HL-60 (cell line): Measurements from ENCODE around the gene PLXNA2.

Experiments
- DNase-seq, 2 experiments: peaks; one replicate each; pipeline ENCODE4 v3.0.0-alpha.2; 2010 to 2020; ENCODE audit warnings: low read depth in 1 of 2, low spot score in 1 of 2
- H3K27ac ChIP-seq: fragments of 250-450 bp; sonication (Bioruptor Pico); replicated peaks from 2 replicates; pipeline ENCODE4 v1.5.1; 2020; ENCODE audit warnings: mild to moderate bottlenecking, moderate library complexity
- H3K27me3 ChIP-seq: fragments of 250-450 bp; sonication (Bioruptor Pico); 2 replicates; pipeline ENCODE4 v1.5.1; 2021; ENCODE audit warnings: mild to moderate bottlenecking, moderate library complexity; ENCODE audit not compliant: insufficient read depth, poor library complexity, severe bottlenecking
- H3K4me3 ChIP-seq: replicated peaks from 2 replicates; pipeline ENCODE4 v1.5.1; 2011; ENCODE audit warnings: mild to moderate bottlenecking, control low read depth, low read length; ENCODE audit not compliant: insufficient read depth
- GABPA ChIP-seq: IDR thresholded peaks from 2 replicates; pipeline ENCODE4 v1.6.1; 2012; ENCODE audit warnings: low read depth
- POLR2AphosphoS5 ChIP-seq: IDR thresholded peaks from 2 replicates; pipeline ENCODE4 v1.6.1; 2012; ENCODE audit warnings: low read depth
- SPI1 ChIP-seq: IDR thresholded peaks from 2 replicates; pipeline ENCODE4 v1.6.1; 2012; ENCODE audit warnings: low read depth, mild to moderate bottlenecking, borderline replicate concordance
- TF ChIP-seq, protein P1 (sequence below): IDR thresholded peaks from 2 replicates; pipeline ENCODE4 v1.6.1; 2012; ENCODE audit warnings: low read depth; ENCODE audit not compliant: insufficient replicate concordance
- TF ChIP-seq, protein P2 (sequence below): IDR thresholded peaks from one replicate; pipeline ENCODE4 v1.5.1; 2011; ENCODE audit warnings: low read length, control low read depth, inconsistent platforms; ENCODE audit not compliant: insufficient read depth

The PLXNA2 gene

DNA sequence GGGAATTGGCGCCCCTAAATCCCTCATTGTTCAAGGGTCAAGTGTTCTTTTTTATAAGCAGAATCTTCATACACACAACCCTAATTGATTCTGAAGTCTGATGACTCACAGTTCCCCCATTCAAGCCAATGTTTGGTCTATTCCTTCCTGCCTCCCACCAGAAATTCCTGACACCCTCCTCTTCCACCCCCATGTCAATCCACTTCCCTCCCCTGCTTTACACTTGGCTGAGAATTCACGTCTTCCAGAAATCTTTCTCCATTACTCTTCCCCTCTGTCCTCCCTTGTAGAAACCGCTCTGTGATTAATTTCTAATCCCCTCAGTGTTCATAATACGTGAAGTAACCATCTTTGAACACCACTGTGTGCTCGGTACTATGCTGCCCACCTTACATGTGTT is 257.0 kb downstream of the PLXNA2 start:
- no peak overlapping the region for H3K27ac ChIP-seq
- no peak for DNase-seq
- H3K4me3 ChIP-seq = no peak overlapping the region
- TF ChIP-seq SPI1 = no peak
- no peak for TF ChIP-seq POLR2AphosphoS5
- no peak for TF ChIP-seq GABPA
- TF ChIP-seq, protein P1, sequence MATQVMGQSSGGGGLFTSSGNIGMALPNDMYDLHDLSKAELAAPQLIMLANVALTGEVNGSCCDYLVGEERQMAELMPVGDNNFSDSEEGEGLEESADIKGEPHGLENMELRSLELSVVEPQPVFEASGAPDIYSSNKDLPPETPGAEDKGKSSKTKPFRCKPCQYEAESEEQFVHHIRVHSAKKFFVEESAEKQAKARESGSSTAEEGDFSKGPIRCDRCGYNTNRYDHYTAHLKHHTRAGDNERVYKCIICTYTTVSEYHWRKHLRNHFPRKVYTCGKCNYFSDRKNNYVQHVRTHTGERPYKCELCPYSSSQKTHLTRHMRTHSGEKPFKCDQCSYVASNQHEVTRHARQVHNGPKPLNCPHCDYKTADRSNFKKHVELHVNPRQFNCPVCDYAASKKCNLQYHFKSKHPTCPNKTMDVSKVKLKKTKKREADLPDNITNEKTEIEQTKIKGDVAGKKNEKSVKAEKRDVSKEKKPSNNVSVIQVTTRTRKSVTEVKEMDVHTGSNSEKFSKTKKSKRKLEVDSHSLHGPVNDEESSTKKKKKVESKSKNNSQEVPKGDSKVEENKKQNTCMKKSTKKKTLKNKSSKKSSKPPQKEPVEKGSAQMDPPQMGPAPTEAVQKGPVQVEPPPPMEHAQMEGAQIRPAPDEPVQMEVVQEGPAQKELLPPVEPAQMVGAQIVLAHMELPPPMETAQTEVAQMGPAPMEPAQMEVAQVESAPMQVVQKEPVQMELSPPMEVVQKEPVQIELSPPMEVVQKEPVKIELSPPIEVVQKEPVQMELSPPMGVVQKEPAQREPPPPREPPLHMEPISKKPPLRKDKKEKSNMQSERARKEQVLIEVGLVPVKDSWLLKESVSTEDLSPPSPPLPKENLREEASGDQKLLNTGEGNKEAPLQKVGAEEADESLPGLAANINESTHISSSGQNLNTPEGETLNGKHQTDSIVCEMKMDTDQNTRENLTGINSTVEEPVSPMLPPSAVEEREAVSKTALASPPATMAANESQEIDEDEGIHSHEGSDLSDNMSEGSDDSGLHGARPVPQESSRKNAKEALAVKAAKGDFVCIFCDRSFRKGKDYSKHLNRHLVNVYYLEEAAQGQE = no peak
- TF ChIP-seq, protein P2, sequence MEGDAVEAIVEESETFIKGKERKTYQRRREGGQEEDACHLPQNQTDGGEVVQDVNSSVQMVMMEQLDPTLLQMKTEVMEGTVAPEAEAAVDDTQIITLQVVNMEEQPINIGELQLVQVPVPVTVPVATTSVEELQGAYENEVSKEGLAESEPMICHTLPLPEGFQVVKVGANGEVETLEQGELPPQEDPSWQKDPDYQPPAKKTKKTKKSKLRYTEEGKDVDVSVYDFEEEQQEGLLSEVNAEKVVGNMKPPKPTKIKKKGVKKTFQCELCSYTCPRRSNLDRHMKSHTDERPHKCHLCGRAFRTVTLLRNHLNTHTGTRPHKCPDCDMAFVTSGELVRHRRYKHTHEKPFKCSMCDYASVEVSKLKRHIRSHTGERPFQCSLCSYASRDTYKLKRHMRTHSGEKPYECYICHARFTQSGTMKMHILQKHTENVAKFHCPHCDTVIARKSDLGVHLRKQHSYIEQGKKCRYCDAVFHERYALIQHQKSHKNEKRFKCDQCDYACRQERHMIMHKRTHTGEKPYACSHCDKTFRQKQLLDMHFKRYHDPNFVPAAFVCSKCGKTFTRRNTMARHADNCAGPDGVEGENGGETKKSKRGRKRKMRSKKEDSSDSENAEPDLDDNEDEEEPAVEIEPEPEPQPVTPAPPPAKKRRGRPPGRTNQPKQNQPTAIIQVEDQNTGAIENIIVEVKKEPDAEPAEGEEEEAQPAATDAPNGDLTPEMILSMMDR = no peak
- H3K27me3 ChIP-seq = peaks cover 2% of the 10 kb centered on the region

DNA sequence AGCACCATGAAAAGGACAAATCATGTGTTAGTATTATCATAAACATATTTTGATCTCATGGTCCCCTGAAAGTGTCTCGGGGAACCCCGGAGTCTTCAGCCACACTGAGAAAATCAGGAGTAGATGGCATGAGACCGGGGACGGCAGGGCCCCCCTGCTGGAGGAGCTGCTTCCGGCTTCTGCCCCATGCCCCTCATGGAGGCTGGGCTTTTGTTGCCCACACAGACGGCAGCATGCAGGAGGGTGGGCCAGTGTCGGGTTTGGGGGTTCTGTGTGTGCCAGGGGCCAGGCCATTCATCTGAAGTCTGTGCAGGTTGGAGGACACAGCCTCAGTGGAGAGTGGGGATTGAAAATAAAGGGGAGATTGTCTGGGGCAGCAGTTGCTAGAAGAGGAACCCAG is 258.2 kb downstream of the PLXNA2 start:
- DNase-seq = no peak
- Histone ChIP-seq H3K27ac (no peak overlapping the region), H3K4me3 (no peak overlapping the region), H3K27me3 (peaks cover 2% of the 10 kb centered on the region)
- TF ChIP-seq, protein P1 = no peak

DNA sequence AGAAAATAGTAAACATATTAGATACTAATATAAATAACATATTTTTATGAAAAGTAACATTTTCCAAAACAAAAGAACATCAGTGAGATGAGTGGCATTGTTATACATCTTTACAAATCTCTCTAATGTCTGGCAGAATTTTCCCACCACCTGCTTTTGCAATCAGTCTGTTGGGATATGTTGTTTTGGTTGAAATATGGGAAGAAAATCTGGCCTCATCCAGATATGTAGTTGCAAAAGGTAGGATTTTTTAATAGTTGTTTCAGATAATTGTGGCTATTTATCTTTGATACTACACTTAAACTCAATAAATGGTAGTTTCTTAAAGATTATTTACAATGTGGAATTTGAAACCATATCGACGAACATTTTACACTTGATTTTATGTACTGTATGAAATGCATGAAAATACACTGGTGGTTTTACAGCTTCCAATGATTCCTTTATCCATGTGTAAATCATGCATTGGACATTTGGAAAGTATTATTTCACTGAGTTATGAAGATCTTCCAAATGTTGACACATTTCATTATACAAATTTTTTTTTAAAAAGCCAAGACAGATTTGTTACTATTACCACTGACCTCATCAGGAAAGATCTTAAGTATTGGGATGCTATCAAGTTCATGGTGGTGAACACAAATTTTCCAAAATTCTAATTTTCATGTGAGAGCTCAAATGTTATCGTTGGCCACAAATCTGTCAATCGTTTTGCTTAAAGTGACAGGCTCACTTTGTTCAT is 259.2 kb downstream of the PLXNA2 start:
- TF ChIP-seq, protein P2 = no peak
- TF ChIP-seq SPI1 = no peak
- TF ChIP-seq, protein P1 = no peak
- no peak for TF ChIP-seq POLR2AphosphoS5
- no peak for TF ChIP-seq GABPA
- no peak overlapping the region for H3K4me3 ChIP-seq
- no peak for DNase-seq
- H3K27me3 ChIP-seq = peaks cover 2% of the 10 kb centered on the region
- H3K27ac ChIP-seq = no peak overlapping the region
